Head of caudate nucleus (tissue), 42 donors: ENCODE results near the gene SH3PXD2A.

Experiments
- DNase-seq, 42 donors: peaks; one replicate each; pipeline versions ENCODE4 v3.0.0 to v3.0.0-alpha.2; 2020 to 2021; ENCODE audit warnings: mixed read lengths in 7 of 42
- intact Hi-C: fragments of 100-400 bp; cut with DNase I; formaldehyde crosslinking; loops from one replicate; pipeline ENCODE4 v1.15.0; 2022

Gene SH3PXD2A

GRCh38 chr10:103549349-103549685, 306.1 kb downstream of the SH3PXD2A start:
- peak in 1 of 42 donors; percentile 14 for DNase-seq

GRCh38 chr10:103548581-103549348, 306.6 kb downstream of the SH3PXD2A start:
- DNase-seq: peak in 5 of 42 donors; percentile 6 to 16 (median 14)
- intact Hi-C loops: no loop called here

More at GRCh38 chr10:103549349-103549685, 306.1 kb downstream of the SH3PXD2A start:
- intact Hi-C loops: no loop called here

GRCh38 chr10:103548006-103548405, 307.4 kb downstream of the SH3PXD2A start:
- intact Hi-C loops: no loop called here
- peak in 3 of 42 donors; percentile 0 to 16 (median 3) for DNase-seq

GRCh38 chr10:103547391-103547946, 307.9 kb downstream of the SH3PXD2A start:
- peak in 7 of 42 donors; percentile 10 to 42 (median 30) for DNase-seq

GRCh38 chr10:103546401-103546800, 309.0 kb downstream of the SH3PXD2A start:
- peak in 3 of 42 donors; percentile 15 to 29 (median 26) for DNase-seq
- intact Hi-C loops: no loop called here

More at GRCh38 chr10:103547391-103547946, 307.9 kb downstream of the SH3PXD2A start:
- intact Hi-C loops: no loop called here

- intact Hi-C loops: no loop called here
- DNase-seq: peak in 7 of 42 donors; percentile 3 to 36 (median 10)
Measured at GRCh38 chr10:103545771-103546281, 309.6 kb downstream of the SH3PXD2A start.

- DNase-seq: peak in 5 of 42 donors; percentile 4 to 27 (median 14)
- intact Hi-C loops: no loop called here
Measured at GRCh38 chr10:103545366-103545765, 310.0 kb downstream of the SH3PXD2A start.

- peak in 4 of 42 donors; percentile 9 to 34 (median 15) for DNase-seq
- intact Hi-C loops: no loop called here
Measured at GRCh38 chr10:103544657-103545310, 310.6 kb downstream of the SH3PXD2A start.
